Mesenchymal stem cell (in vitro differentiated cells and primary cell): ENCODE results near the gene SIGLEC10.

ENCODE experiments used
- DNase-seq: peaks from one replicate; pipeline ENCODE4 v3.0.0-alpha.2; 2013
- H2AFZ ChIP-seq: one replicate; pipeline ENCODE4 v1.6.1; 2013; ENCODE audit warnings: low read depth, mild to moderate bottlenecking, control low read depth, inconsistent platforms, low read length, moderate library complexity
- H2AK5ac ChIP-seq: 2 replicates; pipeline ENCODE4 v1.6.1; 2013; ENCODE audit warnings: low read length, moderate library complexity, mild to moderate bottlenecking, inconsistent platforms; ENCODE audit not compliant: severe bottlenecking
- H2BK120ac ChIP-seq: one replicate; pipeline ENCODE4 v1.6.1; 2013; ENCODE audit warnings: low read depth, mild to moderate bottlenecking, inconsistent platforms, low read length, moderate library complexity
- H2BK12ac ChIP-seq, 2 experiments: one replicate each; pipeline ENCODE4 v1.6.1; 2013; ENCODE audit warnings: inconsistent platforms in 2 of 2, low read length in 2 of 2, mild to moderate bottlenecking in 2 of 2, moderate library complexity in 2 of 2, control low read depth in 1 of 2
- H2BK15ac ChIP-seq: one replicate; pipeline ENCODE4 v1.6.1; 2013; ENCODE audit warnings: mild to moderate bottlenecking, low read depth, inconsistent platforms; ENCODE audit not compliant: poor library complexity, severe bottlenecking
- H2BK5ac ChIP-seq: 2 replicates; pipeline ENCODE4 v1.6.1; 2013; ENCODE audit warnings: low read depth, mild to moderate bottlenecking, low read length, control low read depth, inconsistent platforms; ENCODE audit not compliant: poor library complexity, severe bottlenecking
- H3K14ac ChIP-seq, 2 experiments: one replicate each; pipeline ENCODE4 v1.6.1; 2013; ENCODE audit warnings: inconsistent platforms in 2 of 2, low read length in 2 of 2, control low read depth in 1 of 2, mild to moderate bottlenecking in 1 of 2, moderate library complexity in 1 of 2
- H3K18ac ChIP-seq, 2 experiments: one replicate each; pipeline ENCODE4 v1.6.1; 2013; ENCODE audit warnings: inconsistent platforms in 2 of 2, low read length in 2 of 2, control low read depth in 1 of 2, low read depth in 1 of 2, mild to moderate bottlenecking in 1 of 2
- H3K23ac ChIP-seq, 2 experiments: one replicate each; pipeline ENCODE4 v1.6.1; 2013; ENCODE audit warnings: inconsistent platforms in 2 of 2, low read length in 2 of 2, mild to moderate bottlenecking in 2 of 2, moderate library complexity in 2 of 2, control low read depth in 1 of 2
- H3K27ac ChIP-seq: 2 replicates; pipeline ENCODE4 v1.5.1; 2013; ENCODE audit warnings: mild to moderate bottlenecking, moderate library complexity, low read length, control low read depth, inconsistent platforms; ENCODE audit not compliant: poor library complexity, severe bottlenecking
- H3K27me3 ChIP-seq, 2 experiments: 2 replicates each; pipeline versions ENCODE4 v1.6.1 to v1.7.0; 2013; ENCODE audit warnings: low read length in 2 of 2, mild to moderate bottlenecking in 2 of 2, moderate library complexity in 2 of 2, control low read depth in 1 of 2, inconsistent platforms in 1 of 2; ENCODE audit not compliant: control insufficient read depth in 1 of 2, insufficient read depth in 1 of 2
- H3K36me3 ChIP-seq, 2 experiments: 2 replicates each; pipeline versions ENCODE4 v1.6.1 to v1.7.0; 2013; ENCODE audit warnings: low read length in 2 of 2, control low read depth in 1 of 2, inconsistent platforms in 1 of 2, low read depth in 1 of 2, mild to moderate bottlenecking in 1 of 2; ENCODE audit not compliant: insufficient read depth in 2 of 2, control insufficient read depth in 1 of 2
- H3K4ac ChIP-seq, 2 experiments: one replicate each; pipeline ENCODE4 v1.6.1; 2013; ENCODE audit warnings: inconsistent platforms in 2 of 2, low read length in 2 of 2, mild to moderate bottlenecking in 2 of 2, moderate library complexity in 2 of 2, control low read depth in 1 of 2, low read depth in 1 of 2
- H3K4me1 ChIP-seq: 2 replicates; pipeline ENCODE4 v1.6.1; 2013; ENCODE audit warnings: low read depth, low read length, control low read depth; ENCODE audit not compliant: control insufficient read depth, insufficient read depth
- H3K4me2 ChIP-seq: 2 replicates; pipeline ENCODE4 v1.6.1; 2013; ENCODE audit warnings: low read length, mild to moderate bottlenecking, inconsistent platforms; ENCODE audit not compliant: poor library complexity, severe bottlenecking
- H3K4me3 ChIP-seq, 2 experiments: 2 replicates each; pipeline versions ENCODE4 v1.5.1 to v1.7.0; 2013; ENCODE audit warnings: low read length in 2 of 2, mild to moderate bottlenecking in 2 of 2, control low read depth in 1 of 2, low read depth in 1 of 2; ENCODE audit not compliant: insufficient read depth in 1 of 2
- H3K79me1 ChIP-seq: replicated peaks from 2 replicates; pipeline ENCODE4 v1.6.1; 2013; ENCODE audit warnings: mild to moderate bottlenecking, control low read depth, low read length, inconsistent platforms; ENCODE audit not compliant: poor library complexity, severe bottlenecking
- H3K9ac ChIP-seq: 2 replicates; pipeline ENCODE4 v1.7.0; 2013; ENCODE audit warnings: mild to moderate bottlenecking, low read length, moderate library complexity
- H3K9me3 ChIP-seq: 2 replicates; pipeline ENCODE4 v1.7.0; 2013; ENCODE audit warnings: mild to moderate bottlenecking, low read length; ENCODE audit not compliant: control insufficient read depth
- H4K8ac ChIP-seq: one replicate; pipeline ENCODE4 v1.6.1; 2013; ENCODE audit warnings: inconsistent platforms, mild to moderate bottlenecking, low read length, moderate library complexity
- H4K91ac ChIP-seq: one replicate; pipeline ENCODE4 v1.6.1; 2013; ENCODE audit warnings: mild to moderate bottlenecking, low read length, inconsistent platforms
- WGBS: methylation state at CpG from one replicate; pipeline ENCODE4 v1.1.7; 2013; ENCODE audit warnings: mixed read lengths; 5-methylcytosine and 5-hydroxymethylcytosine counted together

The SIGLEC10 gene

GRCh38 chr19:51375504-51376221, 41.8 kb downstream of the SIGLEC10 start:
- Histone ChIP-seq H2BK12ac (no peak overlapping the region), H3K36me3 (no peaks in the 10 kb centered on the region), H3K27me3 (peaks cover 4 to 20% of the 10 kb centered on the region in 2 experiments), H4K91ac (no peak overlapping the region), H2AFZ (no peak overlapping the region), H2BK15ac (no peak overlapping the region), H4K8ac (no peak overlapping the region), H3K4me2 (no peak overlapping the region), H3K14ac (no peak overlapping the region), H2BK120ac (no peak overlapping the region), H3K9ac (no peak overlapping the region), H3K79me1 (no peaks in the 10 kb centered on the region), H3K18ac (no peak overlapping the region), H3K9me3 (no peaks in the 10 kb centered on the region), H3K4me1 (no peaks in the 10 kb centered on the region), H3K23ac (no peak overlapping the region), H2BK5ac (no peak overlapping the region), H3K4me3 (no peak overlapping the region), H2AK5ac (no peak overlapping the region), H3K27ac (no peak overlapping the region), H3K4ac (no peak overlapping the region)
- no peak for DNase-seq
- WGBS, result 76% methylated on average over 10 of the region's 11 CpGs

GRCh38 chr19:51372649-51373504, 44.6 kb downstream of the SIGLEC10 start, which contains the start of gene NKG7:
TSS of gene NKG7 (minus strand) at chr19:51372654. CDS start at chr19:51372535, 119 bp downstream.
- peaks cover 6% of the 10 kb centered on the region for H3K79me1 ChIP-seq
- H3K4me3 ChIP-seq, result no peak within 1 kb of the TSS
- no peak within 1 kb of the TSS for H3K4ac ChIP-seq
- H4K91ac ChIP-seq, result no peak within 1 kb of the TSS
- H4K8ac ChIP-seq, result no peak within 1 kb of the TSS
- no peak within 1 kb of the TSS for H3K27ac ChIP-seq
- no peak within 1 kb of the TSS for H3K18ac ChIP-seq
- no peaks in the 10 kb centered on the region for H3K36me3 ChIP-seq
- H2BK12ac ChIP-seq, result no peak within 1 kb of the TSS
- no peak within 1 kb of the TSS for H2BK15ac ChIP-seq
- H3K14ac ChIP-seq, result no peak within 1 kb of the TSS
- H2BK120ac ChIP-seq, result no peak within 1 kb of the TSS
- no peak within 1 kb of the TSS for H2BK5ac ChIP-seq
- no peak within 1 kb of the TSS for H3K9ac ChIP-seq
- H2AFZ ChIP-seq, result no peak within 1 kb of the TSS
- H3K27me3 ChIP-seq, result peaks cover 4 to 20% of the 10 kb centered on the region in 2 experiments
- H3K23ac ChIP-seq, result no peak within 1 kb of the TSS
- no peaks in the 10 kb centered on the region for H3K9me3 ChIP-seq
- no peak within 1 kb of the TSS for H2AK5ac ChIP-seq
- H3K4me1 ChIP-seq, result peaks cover 8% of the 10 kb centered on the region
- WGBS, result 79% methylated on average over 6 of the region's 9 CpGs
- H3K4me2 ChIP-seq, result no peak within 1 kb of the TSS
- no peak for DNase-seq

GRCh38 chr19:51372021-51372648, 45.3 kb downstream of the SIGLEC10 start:
- 90% methylated on average over 18 of the region's 18 CpGs for WGBS
- Histone ChIP-seq H3K4me1 (peaks cover 8% of the 10 kb centered on the region), H3K27ac (no peak overlapping the region), H2AFZ (no peak overlapping the region), H4K91ac (no peak overlapping the region), H3K23ac (no peak overlapping the region), H3K18ac (no peak overlapping the region), H2BK15ac (no peak overlapping the region), H3K79me1 (peaks cover 6% of the 10 kb centered on the region), H3K9ac (no peak overlapping the region), H2AK5ac (no peak overlapping the region), H2BK12ac (no peak overlapping the region), H3K4ac (no peak overlapping the region), H2BK5ac (no peak overlapping the region), H3K4me3 (no peak overlapping the region), H2BK120ac (no peak overlapping the region), H3K4me2 (no peak overlapping the region), H3K9me3 (no peaks in the 10 kb centered on the region), H3K36me3 (no peaks in the 10 kb centered on the region), H3K14ac (no peak overlapping the region), H3K27me3 (peaks cover 4 to 20% of the 10 kb centered on the region in 2 experiments), H4K8ac (no peak overlapping the region)
- no peak for DNase-seq

- H3K79me1 ChIP-seq, result peaks cover 7% of the 10 kb centered on the region
- H3K14ac ChIP-seq, result no peak overlapping the region
- H3K4me3 ChIP-seq, result no peak overlapping the region
- H3K27me3 ChIP-seq, result peaks cover 4 to 20% of the 10 kb centered on the region in 2 experiments
- H4K8ac ChIP-seq, result no peak overlapping the region
- no peak overlapping the region for H2BK120ac ChIP-seq
- no peak overlapping the region for H3K23ac ChIP-seq
- no peak overlapping the region for H2BK5ac ChIP-seq
- H3K9ac ChIP-seq, result no peak overlapping the region
- H3K9me3 ChIP-seq, result no peaks in the 10 kb centered on the region
- 83% methylated on average over 8 of the region's 8 CpGs for WGBS
- no peak for DNase-seq
- no peak overlapping the region for H3K4me2 ChIP-seq
- H3K18ac ChIP-seq, result no peak overlapping the region
- H2BK12ac ChIP-seq, result no peak overlapping the region
- H4K91ac ChIP-seq, result no peak overlapping the region
- H2AFZ ChIP-seq, result no peak overlapping the region
- H2BK15ac ChIP-seq, result no peak overlapping the region
- H3K27ac ChIP-seq, result no peak overlapping the region
- H3K4me1 ChIP-seq, result peaks cover 10% of the 10 kb centered on the region
- H2AK5ac ChIP-seq, result no peak overlapping the region
- H3K36me3 ChIP-seq, result no peaks in the 10 kb centered on the region
- no peak overlapping the region for H3K4ac ChIP-seq
Observed at GRCh38 chr19:51371186-51371690, 46.2 kb downstream of the SIGLEC10 start.
